Naive thymus-derived CD4-positive, alpha-beta T cell (primary cell): ENCODE results near the gene NEU2. TPM values are rescaled to one million over a fixed set of nuclear protein-coding genes. Genes with fewer than 3 reads are reported as not detected.
"Not testable (repeated sequence)": the region's sequence is repeated elsewhere in the genome, so short reads cannot be mapped to it uniquely, and the experiment has no call there.

Experiments used
- ATAC-seq: fragments of 150-1000 bp; cut with Tn5 transposase; 2 replicates; pipeline ENCODE4 v1.10.0; 2021; ENCODE audit warnings: mild to moderate bottlenecking, moderate library complexity
- CTCF ChIA-PET: fragments of 350-600 bp; sonication (Branson Sonifier 250); formaldehyde crosslinking; loops from one replicate; lab custom pipeline; 2021; ENCODE audit warnings: antibody characterized with exemption; lab: Charles Lee
- POLR2A ChIA-PET: fragments of 350-600 bp; sonication (Branson Sonifier 250); formaldehyde crosslinking; loops from one replicate; lab custom pipeline; 2021; ENCODE audit warnings: antibody characterized with exemption, inconsistent platforms; lab: Charles Lee
- DNase-seq, 9 donors: peaks; one replicate each; pipeline versions ENCODE4 v3.0.0 to v3.0.0-alpha.2; 2020 to 2022; ENCODE audit warnings: mixed read lengths in 1 of 9
- H3K27ac ChIP-seq: one replicate; pipeline ENCODE4 v1.7.0; 2013; ENCODE audit warnings: mild to moderate bottlenecking, low read depth, low read length, moderate library complexity
- H3K27me3 ChIP-seq, 2 donors: one replicate each; pipeline ENCODE4 v1.7.0; 2013; ENCODE audit warnings: low read length in 2 of 2, mild to moderate bottlenecking in 2 of 2, moderate library complexity in 2 of 2; ENCODE audit not compliant: control insufficient read depth in 2 of 2, insufficient read depth in 2 of 2
- H3K36me3 ChIP-seq, 3 experiments: 1 replicate in 2 of 3; 2 replicates in 1 of 3; pipeline ENCODE4 v1.7.0; 2013; ENCODE audit warnings: low read length in 3 of 3, mild to moderate bottlenecking in 3 of 3, moderate library complexity in 1 of 3; ENCODE audit not compliant: insufficient read depth in 3 of 3, control insufficient read depth in 2 of 3
- H3K4me1 ChIP-seq, 2 donors: one replicate each; pipeline ENCODE4 v1.7.0; 2013; ENCODE audit warnings: low read length in 2 of 2, mild to moderate bottlenecking in 2 of 2, moderate library complexity in 1 of 2; ENCODE audit not compliant: control insufficient read depth in 2 of 2, insufficient read depth in 2 of 2
- H3K4me3 ChIP-seq: 2 replicates; pipeline ENCODE4 v1.7.0; 2013; ENCODE audit warnings: mild to moderate bottlenecking, low read length
- H3K9me3 ChIP-seq, 3 experiments: 1 replicate in 2 of 3; 2 replicates in 1 of 3; pipeline ENCODE4 v1.7.0; 2013; ENCODE audit warnings: low read length in 3 of 3; ENCODE audit not compliant: control insufficient read depth in 2 of 3
- H3K27ac Mint-ChIP-seq, 9 donors: one replicate each; pipeline ENCODE4 v1.8.0; 2020 to 2022; ENCODE audit warnings: mixed read lengths in 9 of 9, mild to moderate bottlenecking in 8 of 9, moderate library complexity in 5 of 9, inconsistent platforms in 2 of 9
- H3K27me3 Mint-ChIP-seq, 5 donors: one replicate each; pipeline ENCODE4 v1.8.0; 2021 to 2022; ENCODE audit warnings: mixed read lengths in 5 of 5, mild to moderate bottlenecking in 1 of 5
- H3K36me3 Mint-ChIP-seq, 5 donors: one replicate each; pipeline ENCODE4 v1.8.0; 2020 to 2022; ENCODE audit warnings: mixed read lengths in 5 of 5, mild to moderate bottlenecking in 3 of 5, inconsistent platforms in 1 of 5
- H3K4me1 Mint-ChIP-seq, 7 donors: one replicate each; pipeline ENCODE4 v1.8.0; 2020 to 2022; ENCODE audit warnings: mixed read lengths in 7 of 7, mild to moderate bottlenecking in 3 of 7, inconsistent platforms in 1 of 7
- H3K4me3 Mint-ChIP-seq, 10 donors: one replicate each; pipeline ENCODE4 v1.8.0; 2020 to 2022; ENCODE audit warnings: mild to moderate bottlenecking in 10 of 10, mixed read lengths in 10 of 10, moderate library complexity in 6 of 10, inconsistent platforms in 2 of 10
- H3K9me3 Mint-ChIP-seq, 11 donors: one replicate each; pipeline ENCODE4 v1.8.0; 2020 to 2022; ENCODE audit warnings: mixed read lengths in 11 of 11, mild to moderate bottlenecking in 4 of 11, inconsistent platforms in 1 of 11, moderate library complexity in 1 of 11
- intact Hi-C, 2 donors: fragments of 100-400 bp; cut with micrococcal nuclease; formaldehyde crosslinking; loops; one replicate each; pipeline ENCODE4 v1.15.1; 2023
- polyA plus RNA-seq, 2 donors: library from polyadenylated mRNA; unstranded; fragments of 300-500 nt; fragmentation: Illumina TruSeq; gene quantifications; one replicate each; pipeline ENCODE4 v1.2.3, GENCODE V29; 2021
- total RNA-seq, 6 experiments: library from RNA in 5 of 6; stranded (reverse) in 5 of 6; gene quantifications; 1 replicate in 5 of 6; 2 replicates in 1 of 6; pipeline ENCODE4 v1.2.3 and lab custom pipeline; 2021 to 2026

Gene NEU2
- total and polyA plus RNA-seq, 7 experiments from 2014 or later: not detected

DNA sequence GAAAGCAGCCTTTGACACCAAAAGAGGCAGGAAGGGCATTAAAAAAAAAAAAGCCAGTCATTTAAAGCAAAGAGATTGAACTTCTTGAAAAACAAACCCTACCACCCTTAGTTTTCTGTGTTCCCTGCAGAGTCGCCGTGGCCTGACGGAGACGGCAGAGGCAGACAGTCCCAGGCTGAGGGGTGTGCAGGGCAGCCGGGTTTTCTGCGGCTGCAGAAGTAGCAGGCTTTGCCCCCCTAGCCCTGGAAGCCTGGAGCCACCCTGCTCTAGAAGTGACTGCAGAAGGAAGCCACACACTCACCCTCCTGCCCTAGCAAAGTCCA lies 30.4 kb downstream of the NEU2 start:
- Mint-ChIP-seq H3K36me3 (peaks cover 0 to 25% (median 10%) of the 10 kb centered on the region in 5 donors), H3K4me1 (peaks cover 35 to 71% (median 58%) of the 10 kb centered on the region in 7 donors), H3K27me3 (no peaks in the 10 kb centered on the region), H3K9me3 (no peaks in the 10 kb centered on the region), H3K27ac (peak overlapping the region; percentile 79 to 99 (median 95)), H3K4me3 (peak overlapping the region; percentile 86 to 98 (median 96))
- H3K4me3 ChIP-seq: peak overlapping the region; percentile 88
- no peaks in the 10 kb centered on the region for H3K27me3 ChIP-seq
- ATAC-seq (no peak), DNase-seq (peak in 2 of 9 donors; percentile 44 to 47)
- peaks cover 4 to 29% (median 8%) of the 10 kb centered on the region in 3 experiments for H3K36me3 ChIP-seq
- H3K4me1 ChIP-seq: peaks cover 44 to 49% of the 10 kb centered on the region in 2 donors
- no peaks in the 10 kb centered on the region for H3K9me3 ChIP-seq
- H3K27ac ChIP-seq: peak overlapping the region; percentile 85
- ChIA-PET POLR2A (interaction anchor here (0.6 to 4.4 kb wide), 2 partner anchors 18 to 37 kb away, joined by 3 to 144 read pairs; no protein-coding TSS in a partner anchor), CTCF (no interaction called here)
- intact Hi-C loops: loop anchor here (1.0 to 10.0 kb wide), 4 partner anchors 8 to 458 kb away; partner anchors contain the start of gene GIGYF2 (in 1 of the 2)

DNA sequence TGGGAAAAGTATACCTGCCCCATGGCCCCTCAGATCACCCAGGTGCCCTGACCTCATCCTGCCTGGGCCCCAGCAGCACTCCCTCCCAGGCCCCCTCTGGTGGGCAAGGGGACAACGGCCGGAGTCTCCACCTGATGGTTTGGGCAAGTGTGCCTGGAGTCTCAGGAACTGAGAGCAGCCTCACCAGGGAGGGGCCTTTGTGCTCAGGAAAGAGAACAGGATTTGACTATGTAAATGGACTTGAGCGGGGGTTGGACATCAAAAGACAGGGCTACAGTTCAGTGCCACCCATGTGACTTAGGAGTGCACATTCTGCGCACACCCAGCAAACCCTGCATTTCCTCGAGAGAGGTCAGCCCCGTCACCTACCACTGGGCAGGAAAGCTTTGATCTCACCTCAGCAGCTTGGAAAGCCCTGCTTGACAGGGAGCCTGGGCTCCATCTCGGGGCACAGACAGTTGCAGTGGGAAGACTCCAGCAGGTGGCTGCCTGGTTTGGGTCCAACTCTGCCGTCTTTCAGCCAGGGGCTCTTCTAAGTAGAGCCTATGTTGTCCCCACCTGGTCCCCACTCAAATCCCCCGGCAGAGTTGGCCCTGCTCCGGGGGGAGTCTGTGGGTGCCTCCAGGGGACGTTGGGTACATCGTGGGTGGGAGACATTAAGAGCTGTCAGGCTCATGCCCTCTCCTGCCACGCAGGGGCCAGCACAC lies 30.9 kb downstream of the NEU2 start:
- Mint-ChIP-seq H3K27ac (peak overlapping the region; percentile 79 to 99 (median 95)), H3K27me3 (no peaks in the 10 kb centered on the region), H3K36me3 (peaks cover 1 to 26% (median 10%) of the 10 kb centered on the region in 5 donors), H3K4me3 (peak overlapping the region; percentile 86 to 98 (median 96)), H3K4me1 (peaks cover 38 to 69% (median 58%) of the 10 kb centered on the region in 7 donors), H3K9me3 (no peaks in the 10 kb centered on the region)
- ChIA-PET CTCF (no interaction called here), POLR2A (interaction anchor here (0.6 to 6.0 kb wide), 7 partner anchors 10 to 37 kb away, joined by 3 to 37 read pairs (median 4); no protein-coding TSS in a partner anchor)
- H3K27ac ChIP-seq: peak overlapping the region; percentile 85
- peaks cover 48 to 51% of the 10 kb centered on the region in 2 donors for H3K4me1 ChIP-seq
- peak overlapping the region; percentile 88 for H3K4me3 ChIP-seq
- DNase-seq: no peak
- no peaks in the 10 kb centered on the region for H3K27me3 ChIP-seq
- intact Hi-C loops: loop anchor here (1.0 to 10.0 kb wide), 4 partner anchors 8 to 459 kb away; partner anchors contain the start of gene GIGYF2 (in 1 of the 2)
- H3K36me3 ChIP-seq: peaks cover 4 to 29% (median 8%) of the 10 kb centered on the region in 3 experiments
- no peaks in the 10 kb centered on the region for H3K9me3 ChIP-seq
- ATAC-seq: peak; percentile 4

DNA sequence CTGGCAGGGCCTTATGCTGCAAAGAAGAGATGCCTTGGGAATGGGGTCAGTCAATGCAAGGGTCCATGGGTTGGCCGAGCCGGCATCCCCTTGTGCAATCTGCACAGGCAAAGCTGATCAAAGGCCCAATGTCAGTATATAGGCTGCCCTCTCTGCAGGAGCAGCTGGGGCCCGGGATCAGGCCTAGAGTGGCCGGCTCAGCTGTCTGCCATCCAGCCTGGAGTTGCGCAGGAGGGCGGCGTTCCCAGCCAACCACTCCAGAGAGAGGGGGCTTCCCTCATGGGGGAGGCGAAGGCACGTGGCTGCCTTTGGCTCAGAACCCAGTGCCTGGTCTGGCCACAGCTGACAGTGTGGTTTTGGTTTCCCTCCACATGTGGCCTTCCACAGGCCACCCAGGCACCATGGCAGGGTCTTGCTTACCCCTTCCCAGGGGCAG lies 31.5 kb downstream of the NEU2 start:
- intact Hi-C loops: loop anchor here (1.0 to 10.0 kb wide), 4 partner anchors 7 to 459 kb away; partner anchors contain the start of gene GIGYF2 (in 1 of the 2)
- POLR2A ChIA-PET: interaction anchor here (0.7 to 6.0 kb wide), 6 partner anchors 10 to 27 kb away, joined by 3 to 37 read pairs (median 5); no protein-coding TSS in a partner anchor

DNA sequence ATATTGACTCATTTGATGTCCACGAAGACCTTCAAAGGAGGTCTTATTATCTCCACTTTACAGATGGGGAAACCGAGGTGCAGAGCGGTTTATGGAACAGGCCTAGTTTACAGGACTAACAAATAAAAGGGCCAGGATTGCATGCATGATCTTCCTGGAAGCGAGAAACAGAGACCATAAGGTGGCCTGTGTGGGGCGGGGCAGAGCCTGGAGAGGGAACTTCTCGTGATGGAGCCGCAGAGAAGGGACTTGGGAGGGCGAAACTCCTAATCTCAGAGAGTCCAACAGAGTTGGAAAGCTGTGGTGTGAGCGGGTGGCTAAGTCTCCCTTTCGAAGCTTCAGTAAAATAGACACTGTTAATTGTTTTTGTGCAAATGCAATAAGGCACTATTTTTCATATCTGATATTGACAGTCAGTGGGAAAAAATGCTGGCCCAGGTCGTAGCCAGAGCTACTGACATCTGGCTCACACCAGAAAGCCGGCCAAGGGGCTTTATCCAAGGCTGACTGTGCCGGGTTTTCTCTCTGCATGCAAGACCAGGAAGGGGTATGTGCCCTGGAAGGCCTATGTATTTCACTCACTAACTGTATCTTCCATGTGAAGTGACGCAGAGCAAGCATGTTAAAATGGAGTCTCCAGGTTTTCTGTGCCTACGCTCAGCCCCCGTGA lies 32.2 kb downstream of the NEU2 start:
- Histone ChIP-seq H3K4me1 (peaks cover 49 to 54% of the 10 kb centered on the region in 2 donors), H3K4me3 (peak overlapping the region; percentile 88), H3K27me3 (no peaks in the 10 kb centered on the region), H3K36me3 (peaks cover 4 to 29% (median 8%) of the 10 kb centered on the region in 3 experiments), H3K9me3 (no peaks in the 10 kb centered on the region), H3K27ac (no peak overlapping the region)
- H3K27me3 Mint-ChIP-seq: no peaks in the 10 kb centered on the region
- H3K4me3 Mint-ChIP-seq: peak overlapping the region in 9 of 10 donors; percentile 33 to 97 (median 76)
- ChIA-PET POLR2A (interaction anchor here (0.6 to 6.0 kb wide), 6 partner anchors 9 to 138 kb away, joined by 3 to 37 read pairs (median 5); no protein-coding TSS in a partner anchor), CTCF (interaction anchor here (0.6 to 1.3 kb wide), 3 partner anchors 11 to 383 kb away, joined by 4 to 6 read pairs (median 4); no protein-coding TSS in a partner anchor)
- H3K9me3 Mint-ChIP-seq: no peaks in the 10 kb centered on the region
- DNase-seq (no peak), ATAC-seq (no peak)
- intact Hi-C loops: loop anchor here (5.0 to 10.0 kb wide), 3 partner anchors 33 to 460 kb away; partner anchors contain the start of gene GIGYF2 (in 1 of the 2)
- H3K4me1 Mint-ChIP-seq: peaks cover 47 to 75% (median 65%) of the 10 kb centered on the region in 7 donors
- H3K27ac Mint-ChIP-seq: peak overlapping the region in 7 of 9 donors; percentile 6 to 75 (median 56)
- peaks cover 4 to 37% (median 15%) of the 10 kb centered on the region in 5 donors for H3K36me3 Mint-ChIP-seq

More for the DNA sequence above, 31.5 kb downstream of the NEU2 start:
- Mint-ChIP-seq H3K36me3 (peaks cover 4 to 32% (median 15%) of the 10 kb centered on the region in 5 donors), H3K9me3 (no peaks in the 10 kb centered on the region), H3K4me1 (peaks cover 44 to 69% (median 59%) of the 10 kb centered on the region in 7 donors), H3K27me3 (no peaks in the 10 kb centered on the region), H3K27ac (peak overlapping the region in 8 of 9 donors; percentile 79 to 99 (median 96)), H3K4me3 (peak overlapping the region; percentile 86 to 98 (median 96))
- ATAC-seq (no peak), DNase-seq (no peak)
- H3K4me3 ChIP-seq: peak overlapping the region; percentile 88
- H3K4me1 ChIP-seq: peaks cover 53 to 54% of the 10 kb centered on the region in 2 donors
- H3K9me3 ChIP-seq: no peaks in the 10 kb centered on the region
- H3K36me3 ChIP-seq: peaks cover 4 to 29% (median 8%) of the 10 kb centered on the region in 3 experiments
- no peaks in the 10 kb centered on the region for H3K27me3 ChIP-seq
- CTCF ChIA-PET: interaction anchor here (1.3 kb wide), 1 partner anchor 10 kb away, joined by 6 read pairs; no protein-coding TSS in a partner anchor
- peak overlapping the region; percentile 85 for H3K27ac ChIP-seq

DNA sequence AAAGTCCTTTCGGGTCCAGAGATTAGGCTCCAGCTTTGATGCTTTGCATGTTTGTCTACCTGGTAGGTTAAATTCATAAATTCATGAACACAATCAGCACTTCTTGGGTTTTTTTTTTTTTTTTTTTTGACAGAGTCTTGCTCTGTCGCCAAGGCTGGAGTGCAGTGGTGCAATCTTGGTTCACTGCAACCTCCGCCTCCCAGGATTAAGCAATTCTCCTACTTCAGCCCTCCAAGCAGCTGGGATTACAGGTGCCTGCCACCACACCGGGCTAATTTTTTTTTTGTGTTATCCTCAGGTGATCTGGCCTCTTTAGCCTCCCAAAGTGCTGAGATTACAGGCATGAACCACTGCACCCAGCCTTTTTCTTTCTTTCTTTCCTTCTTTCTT lies 32.7 kb downstream of the NEU2 start:
- Mint-ChIP-seq H3K4me1 (peaks cover 43 to 75% (median 67%) of the 10 kb centered on the region in 7 donors), H3K4me3 (peak overlapping the region in 7 of 10 donors; percentile 33 to 97 (median 76)), H3K27ac (peak overlapping the region in 4 of 9 donors; percentile 6 to 56 (median 49)), H3K36me3 (peaks cover 4 to 43% (median 19%) of the 10 kb centered on the region in 5 donors)
- not testable (repeated sequence) for H3K27me3 Mint-ChIP-seq, H3K27me3 ChIP-seq, H3K27ac ChIP-seq, H3K4me3 ChIP-seq, ATAC-seq, H3K9me3 Mint-ChIP-seq, H3K9me3 ChIP-seq, DNase-seq
- CTCF ChIA-PET: interaction anchor here (0.7 to 1.3 kb wide), 2 partner anchors 11 to 383 kb away, joined by 4 to 6 read pairs; no protein-coding TSS in a partner anchor
- intact Hi-C loops: loop anchor here (10.0 kb wide), 2 partner anchors 370 to 460 kb away; partner anchors contain the start of gene GIGYF2 (in 1 of the 2)
- POLR2A ChIA-PET: interaction anchor here (0.6 to 6.0 kb wide), 3 partner anchors 8 to 137 kb away, joined by 3 to 37 read pairs (median 6); no protein-coding TSS in a partner anchor
- Histone ChIP-seq H3K36me3 (peaks cover 4 to 29% (median 8%) of the 10 kb centered on the region in 3 experiments), H3K4me1 (peaks cover 50 to 53% of the 10 kb centered on the region in 2 donors)
